ENCODE measurements around the gene SKOR1. TPM values are rescaled to one million over a fixed set of nuclear protein-coding genes. Genes with fewer than 3 reads are reported as not detected.

Gene SKOR1
- polyA plus RNA-seq, 1 of the 3 experiments (the other 2 are of a cell fraction), result 0.26 TPM

DNA sequence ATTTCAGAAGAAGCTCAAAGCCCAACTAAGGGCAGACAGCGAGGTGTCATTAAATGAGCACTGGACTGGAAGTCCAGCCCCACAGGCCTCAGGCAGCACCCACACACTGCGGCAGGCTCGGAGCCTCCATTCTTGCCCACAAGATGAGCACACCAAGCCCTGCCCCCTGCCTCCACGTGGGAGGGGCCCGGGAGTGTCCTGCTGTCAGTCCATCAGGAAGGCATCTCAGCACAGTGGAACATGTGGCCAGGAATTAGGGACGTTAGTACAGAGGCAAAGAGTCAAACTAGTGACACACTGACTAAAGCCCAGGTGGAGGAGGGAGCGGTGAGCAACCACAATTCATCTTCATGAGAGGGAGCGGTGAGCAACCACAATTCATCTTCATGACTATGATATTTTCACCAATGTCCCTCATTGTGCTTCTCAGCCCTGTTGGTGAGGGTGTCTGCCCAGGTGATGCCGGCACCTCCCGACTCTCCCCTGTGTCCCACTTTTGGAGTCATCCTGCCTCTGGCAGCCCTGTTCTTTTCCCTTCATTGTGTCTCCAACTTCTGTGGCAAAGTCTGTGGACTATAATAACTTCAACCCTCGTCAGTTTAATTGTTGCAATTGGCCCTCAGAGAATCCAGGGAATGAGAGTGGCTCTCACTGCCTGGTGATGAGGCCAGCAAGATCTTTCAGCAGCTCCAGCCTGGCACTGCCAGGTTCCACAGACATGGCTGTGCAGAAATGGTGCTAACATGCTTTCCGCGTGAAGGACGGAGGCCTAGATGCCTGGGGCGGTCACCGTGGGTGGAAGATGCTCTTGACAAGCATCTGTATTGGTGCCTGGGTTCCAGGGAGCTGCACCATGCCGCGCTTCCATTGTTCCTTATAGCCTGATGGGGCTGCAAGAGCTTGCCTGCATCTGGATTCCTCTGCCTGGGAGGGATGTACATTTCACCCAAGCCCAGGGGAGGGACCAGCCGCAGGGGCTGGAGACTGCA, 23.1 kb upstream of the SKOR1 start (continued):
- TF ChIP-seq FOSL2 (IDR thresholded peaks at IDR 0.05; ENCODE audit: borderline replicate concordance, low read depth), result no peak
- TF ChIP-seq, protein P1, sequence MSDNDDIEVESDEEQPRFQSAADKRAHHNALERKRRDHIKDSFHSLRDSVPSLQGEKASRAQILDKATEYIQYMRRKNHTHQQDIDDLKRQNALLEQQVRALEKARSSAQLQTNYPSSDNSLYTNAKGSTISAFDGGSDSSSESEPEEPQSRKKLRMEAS (IDR thresholded peaks at IDR 0.05; ENCODE audit: low read depth), result no peak

DNA sequence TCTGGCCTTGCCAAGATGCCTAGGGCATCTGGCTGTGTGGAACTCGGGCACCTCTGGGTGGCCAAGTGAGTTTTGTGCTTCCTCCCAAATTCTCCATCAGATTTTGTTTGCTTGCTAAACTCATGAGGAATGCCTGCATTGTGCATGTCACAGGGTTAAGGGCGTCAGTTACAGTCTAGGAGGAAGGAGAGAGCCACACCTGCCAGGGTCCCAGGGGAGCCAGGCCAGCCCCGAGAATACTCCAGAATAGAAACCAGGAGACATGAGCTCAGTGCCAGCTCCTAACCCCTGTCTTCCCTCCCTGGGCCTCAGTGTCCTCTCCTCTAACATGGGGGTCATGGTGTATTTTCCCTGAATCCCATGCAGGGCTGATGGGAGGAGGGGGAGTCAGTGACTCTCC, 22.0 kb upstream of the SKOR1 start:
- Histone ChIP-seq H3K9ac (no peak overlapping the region), H3F3A (replicated peaks; ENCODE audit: insufficient read depth) (no peaks in the 10 kb centered on the region), H4K20me1 (ENCODE audit: insufficient read depth) (no peaks in the 10 kb centered on the region), H3K79me2 (ENCODE audit: insufficient read depth) (no peaks in the 10 kb centered on the region), H3K9me2 (no peaks in the 10 kb centered on the region), H3K4me2 (no peak overlapping the region), H2AFZ (ENCODE audit: low read depth) (no peak overlapping the region), H3K27ac (ENCODE audit: low read depth in 2 of 2, low read length in 1 of 2) (no peak overlapping the region), H3K36me3 (replicated peaks in 1 of 2; ENCODE audit: control insufficient read depth in 1 of 2, insufficient read depth in 2 of 2, low read length in 1 of 2) (no peaks in the 10 kb centered on the region), H3K4me3 (ENCODE audit: low read depth in 2 of 2, low read length in 1 of 2) (no peak overlapping the region), H3K4me1 (ENCODE audit: control insufficient read depth in 1 of 2, insufficient read depth in 2 of 2, low read depth in 1 of 2, low read length in 1 of 2) (peaks cover 0 to 8% of the 10 kb centered on the region in 2 experiments; a peak in 1 of 4 replicates), H3K9me3 (no peaks in the 10 kb centered on the region), H3K27me3 (ENCODE audit: insufficient read depth) (no peaks in the 10 kb centered on the region)
- CTCF ChIA-PET, result no interaction called here
- TF ChIP-seq, protein P2, sequence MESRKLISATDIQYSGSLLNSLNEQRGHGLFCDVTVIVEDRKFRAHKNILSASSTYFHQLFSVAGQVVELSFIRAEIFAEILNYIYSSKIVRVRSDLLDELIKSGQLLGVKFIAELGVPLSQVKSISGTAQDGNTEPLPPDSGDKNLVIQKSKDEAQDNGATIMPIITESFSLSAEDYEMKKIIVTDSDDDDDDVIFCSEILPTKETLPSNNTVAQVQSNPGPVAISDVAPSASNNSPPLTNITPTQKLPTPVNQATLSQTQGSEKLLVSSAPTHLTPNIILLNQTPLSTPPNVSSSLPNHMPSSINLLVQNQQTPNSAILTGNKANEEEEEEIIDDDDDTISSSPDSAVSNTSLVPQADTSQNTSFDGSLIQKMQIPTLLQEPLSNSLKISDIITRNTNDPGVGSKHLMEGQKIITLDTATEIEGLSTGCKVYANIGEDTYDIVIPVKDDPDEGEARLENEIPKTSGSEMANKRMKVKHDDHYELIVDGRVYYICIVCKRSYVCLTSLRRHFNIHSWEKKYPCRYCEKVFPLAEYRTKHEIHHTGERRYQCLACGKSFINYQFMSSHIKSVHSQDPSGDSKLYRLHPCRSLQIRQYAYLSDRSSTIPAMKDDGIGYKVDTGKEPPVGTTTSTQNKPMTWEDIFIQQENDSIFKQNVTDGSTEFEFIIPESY (IDR thresholded peaks at IDR 0.05; ENCODE audit: borderline replicate concordance, low read depth), result no peak
- TF ChIP-seq, protein P3, sequence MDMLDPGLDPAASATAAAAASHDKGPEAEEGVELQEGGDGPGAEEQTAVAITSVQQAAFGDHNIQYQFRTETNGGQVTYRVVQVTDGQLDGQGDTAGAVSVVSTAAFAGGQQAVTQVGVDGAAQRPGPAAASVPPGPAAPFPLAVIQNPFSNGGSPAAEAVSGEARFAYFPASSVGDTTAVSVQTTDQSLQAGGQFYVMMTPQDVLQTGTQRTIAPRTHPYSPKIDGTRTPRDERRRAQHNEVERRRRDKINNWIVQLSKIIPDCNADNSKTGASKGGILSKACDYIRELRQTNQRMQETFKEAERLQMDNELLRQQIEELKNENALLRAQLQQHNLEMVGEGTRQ (IDR thresholded peaks at IDR 0.05; ENCODE audit: borderline replicate concordance, low read depth, low read length), result no peak
- DNase-seq, result no peak
- POLR2A ChIA-PET, result no interaction called here
- WGBS (ENCODE audit: low lambda C conversion rate), result 81% methylated on average over 3 of the region's 3 CpGs

DNA sequence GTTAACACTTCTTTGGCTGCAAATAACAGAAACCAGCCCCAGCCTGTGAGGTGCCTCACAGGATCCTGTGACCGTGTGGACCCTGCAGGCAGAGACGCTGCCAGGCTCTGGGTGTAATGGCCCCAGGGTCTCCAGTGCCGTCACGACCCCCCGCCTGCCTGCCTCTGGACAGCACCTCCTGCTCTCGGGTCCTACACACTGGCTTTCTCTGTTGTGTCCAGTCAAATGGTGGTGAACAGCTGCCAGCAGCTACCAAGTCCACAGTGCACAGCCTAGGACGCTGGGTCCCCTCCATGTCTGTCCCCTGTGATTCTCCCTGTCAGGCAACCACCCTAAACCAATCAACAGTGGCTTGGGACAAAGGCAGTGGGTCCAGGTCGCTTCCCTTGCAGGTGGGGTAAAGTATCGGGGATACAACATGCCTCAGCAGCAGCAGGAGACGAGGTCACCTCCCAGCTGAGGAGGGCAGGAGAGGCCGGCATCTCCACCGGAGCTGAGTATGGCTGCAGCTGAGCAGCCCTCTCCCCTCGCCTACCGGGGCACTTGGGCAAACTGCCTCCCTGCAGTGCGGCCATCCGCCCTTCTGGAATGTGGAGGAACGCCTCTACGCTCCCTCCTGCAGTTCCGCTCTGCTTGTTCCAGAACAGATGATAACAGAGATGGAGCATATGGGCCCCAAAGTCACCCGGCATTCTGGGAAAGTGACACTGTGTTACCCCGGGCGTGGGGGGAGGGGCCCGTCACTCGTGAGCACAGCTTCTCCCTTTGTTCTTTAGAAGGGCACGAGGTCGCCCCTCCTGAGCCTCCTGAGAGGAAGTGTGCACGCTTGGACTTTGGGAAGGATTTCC, 21.1 kb upstream of the SKOR1 start:
- no peaks in the 10 kb centered on the region for H4K20me1 ChIP-seq (ENCODE audit: insufficient read depth)
- no peak overlapping the region for H2AFZ ChIP-seq (ENCODE audit: low read depth)
- H3K79me2 ChIP-seq (ENCODE audit: insufficient read depth), result no peaks in the 10 kb centered on the region
- H3K9ac ChIP-seq, result no peak overlapping the region
- H3K27me3 ChIP-seq (ENCODE audit: insufficient read depth), result no peaks in the 10 kb centered on the region
- H3K36me3 ChIP-seq (replicated peaks in 1 of 2; ENCODE audit: control insufficient read depth in 1 of 2, insufficient read depth in 2 of 2, low read length in 1 of 2), result no peaks in the 10 kb centered on the region
- no peak overlapping the region for H3K4me3 ChIP-seq (ENCODE audit: low read depth in 2 of 2, low read length in 1 of 2)
- 88% methylated on average over 20 of the region's 27 CpGs for WGBS (ENCODE audit: low lambda C conversion rate)
- no peak for DNase-seq
- CTCF ChIA-PET, result no interaction called here
- H3F3A ChIP-seq (replicated peaks; ENCODE audit: insufficient read depth), result no peaks in the 10 kb centered on the region
- H3K9me3 ChIP-seq, result no peaks in the 10 kb centered on the region
- no peak overlapping the region for H3K4me2 ChIP-seq
- H3K4me1 ChIP-seq (ENCODE audit: control insufficient read depth in 1 of 2, insufficient read depth in 2 of 2, low read depth in 1 of 2, low read length in 1 of 2), result peaks cover 0 to 8% of the 10 kb centered on the region in 2 experiments; a peak in 1 of 4 replicates
- H3K9me2 ChIP-seq, result no peaks in the 10 kb centered on the region
- POLR2A ChIA-PET, result no interaction called here
- no peak overlapping the region for H3K27ac ChIP-seq (ENCODE audit: low read depth in 2 of 2, low read length in 1 of 2)
- TF ChIP-seq JUND (IDR thresholded peaks at IDR 0.05) (no peak), ELF1 (IDR thresholded peaks at IDR 0.05) (no peak), NRF1 (IDR thresholded peaks at IDR 0.05; ENCODE audit: low read depth, low read length) (no peak), GATA2 (CRISPR knock-in tag; IDR thresholded peaks at IDR 0.05) (no peak), MXI1 (IDR thresholded peaks at IDR 0.05; ENCODE audit: low read depth, low read length) (no peak), EZH2phosphoT487 (IDR thresholded peaks at IDR 0.05; ENCODE audit: borderline replicate concordance, low read depth) (no peak), POLR2AphosphoS5 (IDR thresholded peaks at IDR 0.05; ENCODE audit: low read depth, low read length) (no peak), TEAD4 (IDR thresholded peaks at IDR 0.05; ENCODE audit: borderline replicate concordance, insufficient read depth) (no peak)
- TF ChIP-seq, protein P4, sequence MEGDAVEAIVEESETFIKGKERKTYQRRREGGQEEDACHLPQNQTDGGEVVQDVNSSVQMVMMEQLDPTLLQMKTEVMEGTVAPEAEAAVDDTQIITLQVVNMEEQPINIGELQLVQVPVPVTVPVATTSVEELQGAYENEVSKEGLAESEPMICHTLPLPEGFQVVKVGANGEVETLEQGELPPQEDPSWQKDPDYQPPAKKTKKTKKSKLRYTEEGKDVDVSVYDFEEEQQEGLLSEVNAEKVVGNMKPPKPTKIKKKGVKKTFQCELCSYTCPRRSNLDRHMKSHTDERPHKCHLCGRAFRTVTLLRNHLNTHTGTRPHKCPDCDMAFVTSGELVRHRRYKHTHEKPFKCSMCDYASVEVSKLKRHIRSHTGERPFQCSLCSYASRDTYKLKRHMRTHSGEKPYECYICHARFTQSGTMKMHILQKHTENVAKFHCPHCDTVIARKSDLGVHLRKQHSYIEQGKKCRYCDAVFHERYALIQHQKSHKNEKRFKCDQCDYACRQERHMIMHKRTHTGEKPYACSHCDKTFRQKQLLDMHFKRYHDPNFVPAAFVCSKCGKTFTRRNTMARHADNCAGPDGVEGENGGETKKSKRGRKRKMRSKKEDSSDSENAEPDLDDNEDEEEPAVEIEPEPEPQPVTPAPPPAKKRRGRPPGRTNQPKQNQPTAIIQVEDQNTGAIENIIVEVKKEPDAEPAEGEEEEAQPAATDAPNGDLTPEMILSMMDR (IDR thresholded peaks at IDR 0.05), result no peak
- TF ChIP-seq, protein P5, sequence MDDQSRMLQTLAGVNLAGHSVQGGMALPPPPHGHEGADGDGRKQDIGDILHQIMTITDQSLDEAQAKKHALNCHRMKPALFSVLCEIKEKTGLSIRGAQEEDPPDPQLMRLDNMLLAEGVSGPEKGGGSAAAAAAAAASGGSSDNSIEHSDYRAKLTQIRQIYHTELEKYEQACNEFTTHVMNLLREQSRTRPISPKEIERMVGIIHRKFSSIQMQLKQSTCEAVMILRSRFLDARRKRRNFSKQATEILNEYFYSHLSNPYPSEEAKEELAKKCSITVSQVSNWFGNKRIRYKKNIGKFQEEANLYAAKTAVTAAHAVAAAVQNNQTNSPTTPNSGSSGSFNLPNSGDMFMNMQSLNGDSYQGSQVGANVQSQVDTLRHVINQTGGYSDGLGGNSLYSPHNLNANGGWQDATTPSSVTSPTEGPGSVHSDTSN (IDR thresholded peaks at IDR 0.05), result no peak
